H1 (cell line): ENCODE measurements around the gene RMND1. TPM values are rescaled to one million over a fixed set of nuclear protein-coding genes. Genes with fewer than 3 reads are reported as not detected.

ENCODE experiments used
- CREB1 ChIP-seq: IDR thresholded peaks from 2 replicates; pipeline ENCODE4 v1.6.1; 2012; ENCODE audit warnings: inconsistent platforms
- MAFK ChIP-seq: IDR thresholded peaks from 2 replicates; pipeline ENCODE4 v1.6.1; 2012; ENCODE audit warnings: low read depth, mild to moderate bottlenecking, improper control_type of control experiment, low read length
- POLR2AphosphoS5 ChIP-seq: IDR thresholded peaks from 2 replicates; pipeline ENCODE4 v1.6.1; 2011; ENCODE audit warnings: low read depth, low read length
- SIX5 ChIP-seq: IDR thresholded peaks from 2 replicates; pipeline ENCODE4 v1.6.1; 2011; ENCODE audit warnings: mild to moderate bottlenecking, low read depth, low read length
- ZNF274 ChIP-seq: IDR thresholded peaks from 2 replicates; pipeline ENCODE4 v1.7.0; 2012; ENCODE audit warnings: low read length, borderline replicate concordance; ENCODE audit errors: extremely low read depth
- polyA plus RNA-seq, 7 experiments: library from polyadenylated mRNA; depleted of rRNA in 3 of 7; stranded (reverse) in 5 of 7; unstranded in 2 of 7; fragments of >200 nt in 5 of 7; fragments of 200-250 nt in 2 of 7; gene quantifications; 1 replicate in 5 of 7; 2 replicates in 1 of 7; 4 replicates in 1 of 7; pipeline versions ENCODE4 v1.2.1 to v1.2.3, GENCODE V29; 2011 to 2013; ENCODE audit warnings: missing spikeins in 2 of 7, mixed read lengths in 2 of 7
- total RNA-seq: library from RNA; stranded (reverse); fragmentation: NEBNext Ultra II Directional; extraction: Animal tissue kit (Norgen Biotek cat#: 25700); gene quantifications from 2 replicates; pipeline ENCODE4 v1.2.1, GENCODE V29; 2021
- TF ChIP-seq, protein P1 (sequence below): IDR thresholded peaks from 2 replicates; pipeline ENCODE4 v1.6.1; 2012; ENCODE audit warnings: inconsistent platforms
- TF ChIP-seq, protein P2 (sequence below): IDR thresholded peaks from 2 replicates; pipeline ENCODE4 v1.6.1; 2012; ENCODE audit warnings: low read length, inconsistent platforms

RMND1 gene
- total and polyA plus RNA-seq, 2 of the 8 experiments (the other 6 are each of a cell fraction or from before 2014, with no cell fraction given), result 7.3 to 21.9 TPM

DNA sequence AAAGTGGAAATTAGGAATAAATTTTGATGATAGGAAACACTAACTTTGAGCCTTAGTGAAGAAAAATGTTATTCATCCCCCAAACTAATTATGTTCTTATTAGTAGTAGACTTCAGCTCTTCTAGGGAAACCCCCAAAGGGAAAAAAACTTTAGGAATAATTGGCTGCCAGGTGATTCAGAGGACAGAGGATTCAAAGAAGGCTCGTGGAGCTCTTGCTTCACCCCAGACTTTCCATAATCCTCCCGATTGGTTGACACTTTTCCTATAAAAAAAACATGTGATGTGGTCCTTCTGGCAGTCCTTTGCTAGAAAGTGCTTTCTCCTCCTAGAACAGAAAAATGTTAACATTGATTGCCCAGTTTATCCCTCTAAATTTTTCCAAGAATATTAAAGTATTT is 36.3 kb upstream of the RMND1 start (continued):
- TF ChIP-seq, protein P1, sequence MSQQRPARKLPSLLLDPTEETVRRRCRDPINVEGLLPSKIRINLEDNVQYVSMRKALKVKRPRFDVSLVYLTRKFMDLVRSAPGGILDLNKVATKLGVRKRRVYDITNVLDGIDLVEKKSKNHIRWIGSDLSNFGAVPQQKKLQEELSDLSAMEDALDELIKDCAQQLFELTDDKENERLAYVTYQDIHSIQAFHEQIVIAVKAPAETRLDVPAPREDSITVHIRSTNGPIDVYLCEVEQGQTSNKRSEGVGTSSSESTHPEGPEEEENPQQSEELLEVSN, result no peak
- TF ChIP-seq, protein P2, sequence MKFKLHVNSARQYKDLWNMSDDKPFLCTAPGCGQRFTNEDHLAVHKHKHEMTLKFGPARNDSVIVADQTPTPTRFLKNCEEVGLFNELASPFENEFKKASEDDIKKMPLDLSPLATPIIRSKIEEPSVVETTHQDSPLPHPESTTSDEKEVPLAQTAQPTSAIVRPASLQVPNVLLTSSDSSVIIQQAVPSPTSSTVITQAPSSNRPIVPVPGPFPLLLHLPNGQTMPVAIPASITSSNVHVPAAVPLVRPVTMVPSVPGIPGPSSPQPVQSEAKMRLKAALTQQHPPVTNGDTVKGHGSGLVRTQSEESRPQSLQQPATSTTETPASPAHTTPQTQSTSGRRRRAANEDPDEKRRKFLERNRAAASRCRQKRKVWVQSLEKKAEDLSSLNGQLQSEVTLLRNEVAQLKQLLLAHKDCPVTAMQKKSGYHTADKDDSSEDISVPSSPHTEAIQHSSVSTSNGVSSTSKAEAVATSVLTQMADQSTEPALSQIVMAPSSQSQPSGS, result no peak
- no peak for TF ChIP-seq SIX5
- TF ChIP-seq MAFK, result no peak
- no peak for TF ChIP-seq ZNF274
- no peak for TF ChIP-seq CREB1
- no peak for TF ChIP-seq POLR2AphosphoS5
